IMR-90 (cell line): Measurements from ENCODE around the gene BICD1.

Experiments used
- BHLHE40 ChIP-seq: fragments of 150-350 bp; IDR thresholded peaks from 2 replicates; pipeline ENCODE4 v1.6.1; 2016; ENCODE audit warnings: mild to moderate bottlenecking, low read depth, low read length
- CEBPB ChIP-seq: IDR thresholded peaks from 2 replicates; pipeline ENCODE4 v1.6.1; 2012; ENCODE audit warnings: low read depth, low read length, improper control_type of control experiment
- FOS ChIP-seq: fragments of 150-350 bp; IDR thresholded peaks from 2 replicates; pipeline ENCODE4 v1.6.1; 2016; ENCODE audit warnings: low read depth, low read length
- POLR2A ChIP-seq: IDR thresholded peaks from 2 replicates; pipeline ENCODE4 v1.6.1; 2012; ENCODE audit warnings: mild to moderate bottlenecking, low read depth, low read length
- RAD21 ChIP-seq: IDR thresholded peaks from 2 replicates; pipeline ENCODE4 v1.6.1; 2012; ENCODE audit warnings: low read length, improper control_type of control experiment
- RCOR1 ChIP-seq: IDR thresholded peaks from 2 replicates; pipeline ENCODE4 v1.6.1; 2012; ENCODE audit warnings: mild to moderate bottlenecking, low read length, improper control_type of control experiment; ENCODE audit not compliant: insufficient replicate concordance
- SMC3 ChIP-seq: fragments of 150-350 bp; IDR thresholded peaks from 2 replicates; pipeline ENCODE4 v1.6.1; 2016; ENCODE audit warnings: low read depth, mild to moderate bottlenecking, antibody characterized with exemption, low read length, moderate library complexity
- TF ChIP-seq, protein P1 (sequence below): conservative IDR thresholded peaks from 2 replicates; pipeline ENCODE4 v1.5.1; 2012; ENCODE audit warnings: mild to moderate bottlenecking, low read depth, low read length, improper control_type of control experiment
- TF ChIP-seq, protein P2 (sequence below): fragments of 150-350 bp; IDR thresholded peaks from 2 replicates; pipeline ENCODE4 v1.6.1; 2017; ENCODE audit warnings: mild to moderate bottlenecking, antibody characterized with exemption, low read length, low read depth

DNA sequence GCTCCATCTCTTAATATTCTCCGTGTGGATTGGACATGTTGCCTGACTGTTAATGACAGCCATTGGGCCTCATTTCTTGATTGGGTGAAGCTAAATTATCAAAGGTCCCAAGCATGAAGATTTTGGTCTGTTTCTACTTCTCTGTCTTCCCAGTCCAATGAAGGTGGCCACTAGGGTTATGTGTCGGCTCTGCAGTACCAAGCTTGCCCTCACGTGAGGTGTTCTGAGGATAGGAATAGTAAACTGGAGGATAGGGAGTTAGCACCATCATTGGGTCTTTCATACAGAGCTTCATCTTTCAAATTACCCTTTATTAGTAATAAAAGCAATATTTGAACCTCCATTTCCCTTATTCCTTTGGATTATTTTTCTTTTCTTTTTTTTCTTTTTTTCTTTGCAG, 21.9 kb upstream of the BICD1 start:
- TF ChIP-seq, protein P1, sequence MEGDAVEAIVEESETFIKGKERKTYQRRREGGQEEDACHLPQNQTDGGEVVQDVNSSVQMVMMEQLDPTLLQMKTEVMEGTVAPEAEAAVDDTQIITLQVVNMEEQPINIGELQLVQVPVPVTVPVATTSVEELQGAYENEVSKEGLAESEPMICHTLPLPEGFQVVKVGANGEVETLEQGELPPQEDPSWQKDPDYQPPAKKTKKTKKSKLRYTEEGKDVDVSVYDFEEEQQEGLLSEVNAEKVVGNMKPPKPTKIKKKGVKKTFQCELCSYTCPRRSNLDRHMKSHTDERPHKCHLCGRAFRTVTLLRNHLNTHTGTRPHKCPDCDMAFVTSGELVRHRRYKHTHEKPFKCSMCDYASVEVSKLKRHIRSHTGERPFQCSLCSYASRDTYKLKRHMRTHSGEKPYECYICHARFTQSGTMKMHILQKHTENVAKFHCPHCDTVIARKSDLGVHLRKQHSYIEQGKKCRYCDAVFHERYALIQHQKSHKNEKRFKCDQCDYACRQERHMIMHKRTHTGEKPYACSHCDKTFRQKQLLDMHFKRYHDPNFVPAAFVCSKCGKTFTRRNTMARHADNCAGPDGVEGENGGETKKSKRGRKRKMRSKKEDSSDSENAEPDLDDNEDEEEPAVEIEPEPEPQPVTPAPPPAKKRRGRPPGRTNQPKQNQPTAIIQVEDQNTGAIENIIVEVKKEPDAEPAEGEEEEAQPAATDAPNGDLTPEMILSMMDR, result no peak
- TF ChIP-seq FOS, result no peak
- no peak for TF ChIP-seq POLR2A
- no peak for TF ChIP-seq CEBPB
- no peak for TF ChIP-seq SMC3
- TF ChIP-seq, protein P2, sequence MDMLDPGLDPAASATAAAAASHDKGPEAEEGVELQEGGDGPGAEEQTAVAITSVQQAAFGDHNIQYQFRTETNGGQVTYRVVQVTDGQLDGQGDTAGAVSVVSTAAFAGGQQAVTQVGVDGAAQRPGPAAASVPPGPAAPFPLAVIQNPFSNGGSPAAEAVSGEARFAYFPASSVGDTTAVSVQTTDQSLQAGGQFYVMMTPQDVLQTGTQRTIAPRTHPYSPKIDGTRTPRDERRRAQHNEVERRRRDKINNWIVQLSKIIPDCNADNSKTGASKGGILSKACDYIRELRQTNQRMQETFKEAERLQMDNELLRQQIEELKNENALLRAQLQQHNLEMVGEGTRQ, result no peak
- no peak for TF ChIP-seq RAD21
- no peak for TF ChIP-seq RCOR1
- no peak for TF ChIP-seq BHLHE40
